GM12864 (cell line): ENCODE results near the gene CDC23.
"Not testable (repeated sequence)": the region's sequence is repeated elsewhere in the genome, so short reads cannot be mapped to it uniquely, and the experiment has no call there.

Source experiments
- DNase-seq: peaks from one replicate; pipeline ENCODE4 v3.0.0-alpha.2; 2011; ENCODE audit warnings: low read depth
- H3K4me3 ChIP-seq: 2 replicates; pipeline ENCODE4 v1.5.1; 2011; ENCODE audit warnings: mild to moderate bottlenecking, low read depth, low read length, control low read depth
- TF ChIP-seq, protein P1 (sequence below): IDR thresholded peaks from 2 replicates; pipeline ENCODE4 v1.5.1; 2011; ENCODE audit warnings: low read depth, mild to moderate bottlenecking, moderate library complexity, low read length, control low read depth, inconsistent platforms; ENCODE audit errors: missing control alignments

Gene CDC23

DNA sequence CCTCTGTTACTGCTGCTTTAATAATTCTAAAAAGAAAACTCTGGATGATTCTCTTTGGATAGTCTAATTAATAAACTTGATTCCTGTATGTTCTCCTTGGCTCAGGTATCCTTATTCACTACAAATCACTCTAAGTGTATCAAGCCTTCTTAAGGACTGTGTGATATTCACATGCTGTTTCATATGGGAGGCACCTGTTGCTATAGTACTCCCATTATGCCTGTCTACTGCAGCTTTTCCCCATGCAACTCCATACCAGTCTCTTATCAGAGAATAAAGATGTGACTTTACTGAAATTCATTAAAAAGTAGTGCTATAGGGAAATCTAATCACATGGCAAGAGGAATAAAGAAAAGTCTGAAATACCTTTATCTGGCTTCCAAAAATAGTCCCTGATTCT is 49.4 kb downstream of the CDC23 start:
- no peak for DNase-seq
- no peak overlapping the region for H3K4me3 ChIP-seq
- TF ChIP-seq, protein P1, sequence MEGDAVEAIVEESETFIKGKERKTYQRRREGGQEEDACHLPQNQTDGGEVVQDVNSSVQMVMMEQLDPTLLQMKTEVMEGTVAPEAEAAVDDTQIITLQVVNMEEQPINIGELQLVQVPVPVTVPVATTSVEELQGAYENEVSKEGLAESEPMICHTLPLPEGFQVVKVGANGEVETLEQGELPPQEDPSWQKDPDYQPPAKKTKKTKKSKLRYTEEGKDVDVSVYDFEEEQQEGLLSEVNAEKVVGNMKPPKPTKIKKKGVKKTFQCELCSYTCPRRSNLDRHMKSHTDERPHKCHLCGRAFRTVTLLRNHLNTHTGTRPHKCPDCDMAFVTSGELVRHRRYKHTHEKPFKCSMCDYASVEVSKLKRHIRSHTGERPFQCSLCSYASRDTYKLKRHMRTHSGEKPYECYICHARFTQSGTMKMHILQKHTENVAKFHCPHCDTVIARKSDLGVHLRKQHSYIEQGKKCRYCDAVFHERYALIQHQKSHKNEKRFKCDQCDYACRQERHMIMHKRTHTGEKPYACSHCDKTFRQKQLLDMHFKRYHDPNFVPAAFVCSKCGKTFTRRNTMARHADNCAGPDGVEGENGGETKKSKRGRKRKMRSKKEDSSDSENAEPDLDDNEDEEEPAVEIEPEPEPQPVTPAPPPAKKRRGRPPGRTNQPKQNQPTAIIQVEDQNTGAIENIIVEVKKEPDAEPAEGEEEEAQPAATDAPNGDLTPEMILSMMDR = no peak

DNA sequence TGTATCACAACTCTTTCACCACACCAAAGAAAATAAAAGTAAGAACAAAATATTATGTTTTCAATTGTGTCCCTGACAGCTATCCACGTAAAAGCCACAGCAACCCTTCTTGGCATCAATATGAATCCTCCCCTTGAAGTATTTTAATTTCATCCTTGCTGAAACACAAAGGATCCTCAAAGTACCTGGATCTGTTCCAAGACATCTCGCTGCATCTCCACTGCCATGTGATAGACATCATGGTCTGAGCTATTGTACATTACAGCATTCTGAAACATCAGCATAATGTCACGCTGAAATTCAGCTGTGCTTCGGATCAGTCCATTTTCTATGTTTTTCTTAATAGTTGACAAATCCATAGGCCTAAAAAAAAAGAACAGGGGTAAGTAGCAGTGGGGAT is 52.4 kb downstream of the CDC23 start:
- DNase-seq = no peak
- H3K4me3 ChIP-seq = no peak overlapping the region
- TF ChIP-seq, protein P1 = no peak

DNA sequence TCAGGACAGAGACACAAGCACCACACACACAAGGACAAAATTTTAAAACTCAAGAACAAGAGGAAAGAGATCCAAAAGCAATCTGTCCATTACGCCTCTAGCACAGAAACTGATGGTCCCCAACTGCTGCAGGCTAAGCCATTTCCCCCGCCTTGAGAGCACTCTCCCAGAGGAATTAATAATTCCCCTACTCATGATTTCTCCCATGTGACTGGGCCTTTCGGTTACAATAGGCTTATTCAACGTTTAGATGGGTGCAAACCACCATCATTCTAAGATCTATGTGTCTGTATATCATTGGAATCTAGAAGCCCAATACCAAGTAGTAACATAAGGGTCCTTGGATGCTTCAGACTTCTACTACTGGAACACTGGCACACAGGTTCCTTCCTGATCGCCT is 53.5 kb downstream of the CDC23 start:
- DNase-seq = no peak
- TF ChIP-seq, protein P1 = no peak
- no peak overlapping the region for H3K4me3 ChIP-seq

DNA sequence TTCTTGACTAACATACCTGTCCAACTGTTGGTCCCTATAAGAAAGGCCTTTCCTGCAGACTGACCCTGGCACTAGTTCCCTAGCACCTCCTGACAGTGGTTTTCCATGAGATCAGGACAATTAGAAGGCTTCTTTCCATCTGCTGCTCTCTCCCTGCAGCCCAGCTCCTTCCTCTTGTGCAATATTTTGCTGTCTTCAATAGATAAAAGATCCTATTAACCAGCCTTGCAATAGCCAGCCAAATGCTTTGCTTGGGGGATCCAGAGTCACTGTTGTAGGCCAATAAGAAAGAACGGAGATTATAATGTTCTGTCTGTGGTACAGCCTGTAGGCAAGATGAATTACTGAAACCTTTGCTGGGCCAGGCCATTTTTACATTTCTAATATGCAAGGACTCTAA is 55.5 kb downstream of the CDC23 start:
- H3K4me3 ChIP-seq = no peak overlapping the region
- DNase-seq = no peak
- TF ChIP-seq, protein P1 = no peak

DNA sequence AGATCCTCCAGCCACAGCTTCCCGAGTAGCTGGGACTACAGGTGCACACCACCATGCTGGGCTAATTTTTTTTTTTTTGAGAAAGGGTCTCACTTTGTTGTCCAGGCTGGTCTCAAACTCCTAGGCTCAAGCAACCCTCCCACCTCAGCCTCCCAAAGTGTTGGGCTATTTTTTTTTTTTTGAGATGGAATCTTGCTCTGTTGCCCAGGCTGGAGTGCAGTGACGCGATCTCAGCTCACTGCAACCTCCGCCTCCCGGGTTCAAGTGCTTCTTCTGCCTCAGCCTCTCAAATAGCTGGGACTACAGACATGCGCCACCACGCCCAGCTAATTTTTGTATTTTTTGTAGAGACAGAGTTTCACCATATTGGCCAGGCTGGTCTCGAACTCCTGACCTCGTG is 57.1 kb downstream of the CDC23 start:
- DNase-seq, H3K4me3 ChIP-seq: not testable (repeated sequence)

DNA sequence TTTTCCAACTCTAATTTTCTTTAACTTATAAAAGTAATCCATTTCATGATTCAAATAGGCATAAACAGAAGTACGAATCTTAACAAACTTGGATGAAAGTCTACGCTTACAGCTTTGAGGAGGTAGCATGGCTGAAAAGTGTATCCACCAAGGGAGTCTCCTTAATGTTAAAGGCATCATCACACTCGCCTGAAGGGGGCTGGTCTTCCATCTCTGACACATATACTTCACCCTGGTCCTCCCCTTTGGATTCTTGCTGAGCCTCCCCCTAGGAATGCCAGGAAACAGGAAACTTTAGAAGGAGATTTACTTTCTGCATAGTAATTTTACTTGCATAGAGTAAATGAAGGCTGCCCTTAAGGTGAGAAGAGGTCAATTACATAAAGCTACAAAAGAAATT is 63.6 kb downstream of the CDC23 start:
- DNase-seq = no peak
- no peak overlapping the region for H3K4me3 ChIP-seq
- TF ChIP-seq, protein P1 = no peak

DNA sequence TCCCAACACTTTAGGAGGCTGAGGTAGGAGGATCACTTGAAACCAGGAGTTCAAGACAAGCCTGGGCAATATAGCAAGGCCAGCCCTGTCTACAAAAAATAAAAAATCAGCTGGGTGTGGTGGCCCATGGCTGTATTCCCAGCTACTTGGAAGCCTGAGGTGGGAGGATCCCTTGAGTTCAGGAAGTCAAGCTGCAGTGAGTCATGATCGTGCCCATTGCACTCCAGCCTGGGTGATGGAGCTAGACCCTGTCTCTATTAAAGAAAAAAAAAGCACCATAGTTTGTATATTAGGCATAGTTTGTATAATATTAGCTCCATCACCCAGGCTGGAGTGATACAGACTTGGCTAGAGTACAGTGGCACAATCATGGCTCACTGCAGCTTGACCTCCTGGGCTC is 64.3 kb downstream of the CDC23 start:
- H3K4me3 ChIP-seq = no peak overlapping the region
- TF ChIP-seq, protein P1 = no peak
- no peak for DNase-seq

DNA sequence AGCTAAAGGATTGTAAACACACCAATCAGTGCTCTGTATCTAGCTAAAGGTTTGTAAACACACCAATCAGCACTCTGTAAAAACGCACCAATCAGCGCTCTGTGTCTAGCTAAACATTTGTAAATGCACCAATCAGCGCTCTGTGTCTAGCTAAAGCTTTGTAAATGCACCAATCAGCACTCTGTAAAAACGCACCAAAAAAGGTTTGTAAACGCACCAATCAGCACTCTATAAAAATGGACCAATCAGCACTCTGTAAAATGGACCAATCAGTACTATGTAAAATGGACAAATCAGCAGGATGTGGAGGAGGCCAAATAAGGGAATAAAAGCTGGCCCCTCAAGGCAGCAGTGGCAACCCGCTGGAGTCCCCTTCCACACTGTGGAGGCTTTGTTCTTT is 69.5 kb downstream of the CDC23 start:
- DNase-seq, H3K4me3 ChIP-seq: not testable (repeated sequence)
